ENCODE measurements around the gene CEP131.

CEP131 gene

DNA sequence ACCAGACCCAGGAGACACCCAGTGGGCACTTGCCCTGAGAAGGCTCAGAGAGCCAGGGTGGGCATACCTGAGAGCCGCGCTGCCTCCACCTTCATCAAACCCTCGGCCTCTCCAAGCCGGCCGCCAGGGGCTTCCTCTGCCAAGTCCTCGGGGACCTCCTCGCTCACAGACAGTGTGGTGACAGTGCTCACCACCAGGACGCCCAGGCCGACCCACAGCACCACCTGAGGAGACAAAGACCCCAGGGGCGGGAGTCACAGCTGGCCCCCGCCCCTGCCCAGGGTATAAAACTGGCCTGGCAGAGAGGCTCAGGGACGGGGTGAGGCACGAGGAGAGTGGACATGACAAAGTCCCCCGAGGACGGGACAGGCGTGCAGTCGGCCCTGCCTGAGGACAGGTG lies 37.4 kb upstream of the CEP131 start:
- Histone ChIP-seq H3K4me3 (ENCODE audit: low read depth, low read length) (no peak overlapping the region), H3K27me3 (ENCODE audit: insufficient read depth, low read depth, severe bottlenecking) (no peaks in the 10 kb centered on the region), H3K9me3 (ENCODE audit: severe bottlenecking) (no peaks in the 10 kb centered on the region), H3K27ac (no peak overlapping the region), H3K36me3 (peaks cover 32% of the 10 kb centered on the region)
- no peak for DNase-seq
- TF ChIP-seq, protein P1, sequence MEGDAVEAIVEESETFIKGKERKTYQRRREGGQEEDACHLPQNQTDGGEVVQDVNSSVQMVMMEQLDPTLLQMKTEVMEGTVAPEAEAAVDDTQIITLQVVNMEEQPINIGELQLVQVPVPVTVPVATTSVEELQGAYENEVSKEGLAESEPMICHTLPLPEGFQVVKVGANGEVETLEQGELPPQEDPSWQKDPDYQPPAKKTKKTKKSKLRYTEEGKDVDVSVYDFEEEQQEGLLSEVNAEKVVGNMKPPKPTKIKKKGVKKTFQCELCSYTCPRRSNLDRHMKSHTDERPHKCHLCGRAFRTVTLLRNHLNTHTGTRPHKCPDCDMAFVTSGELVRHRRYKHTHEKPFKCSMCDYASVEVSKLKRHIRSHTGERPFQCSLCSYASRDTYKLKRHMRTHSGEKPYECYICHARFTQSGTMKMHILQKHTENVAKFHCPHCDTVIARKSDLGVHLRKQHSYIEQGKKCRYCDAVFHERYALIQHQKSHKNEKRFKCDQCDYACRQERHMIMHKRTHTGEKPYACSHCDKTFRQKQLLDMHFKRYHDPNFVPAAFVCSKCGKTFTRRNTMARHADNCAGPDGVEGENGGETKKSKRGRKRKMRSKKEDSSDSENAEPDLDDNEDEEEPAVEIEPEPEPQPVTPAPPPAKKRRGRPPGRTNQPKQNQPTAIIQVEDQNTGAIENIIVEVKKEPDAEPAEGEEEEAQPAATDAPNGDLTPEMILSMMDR (IDR thresholded peaks at IDR 0.05; ENCODE audit: low read depth, low read length): no peak

DNA sequence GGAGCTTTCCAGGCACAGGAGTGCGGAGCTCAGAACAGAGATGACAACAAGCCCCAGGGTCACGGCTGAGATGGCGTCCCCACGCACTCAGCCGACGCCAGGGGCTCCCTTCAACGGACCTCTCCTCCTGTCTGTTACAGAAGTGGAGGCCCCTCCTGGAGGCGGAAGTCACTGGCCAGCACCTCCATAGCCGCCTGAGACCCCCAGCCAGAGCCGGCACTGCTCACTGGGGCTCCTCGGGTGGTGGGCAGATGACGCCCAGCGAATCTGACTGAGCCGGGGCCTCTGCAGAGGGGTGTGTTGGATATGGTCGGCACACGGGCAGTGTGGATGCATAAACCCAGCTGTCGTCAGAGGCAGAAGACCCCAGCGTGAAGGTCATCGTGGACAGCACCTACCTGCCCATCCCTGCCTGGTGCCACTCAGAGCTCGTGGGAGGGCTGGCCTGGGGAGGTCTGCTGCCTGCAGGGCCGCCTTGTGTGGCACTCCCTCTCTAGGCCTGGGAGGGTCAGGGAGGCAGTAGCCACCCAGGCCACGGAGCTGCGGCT lies 36.4 kb upstream of the CEP131 start:
- peaks cover 26% of the 10 kb centered on the region for H3K36me3 ChIP-seq
- TF ChIP-seq, protein P1 (IDR thresholded peaks at IDR 0.05; ENCODE audit: low read depth, low read length): no peak
- H3K9me3 ChIP-seq (ENCODE audit: severe bottlenecking): no peaks in the 10 kb centered on the region
- no peak for DNase-seq
- no peak overlapping the region for H3K4me3 ChIP-seq (ENCODE audit: low read depth, low read length)
- H3K27ac ChIP-seq: no peak overlapping the region
- no peaks in the 10 kb centered on the region for H3K27me3 ChIP-seq (ENCODE audit: insufficient read depth, low read depth, severe bottlenecking)

DNA sequence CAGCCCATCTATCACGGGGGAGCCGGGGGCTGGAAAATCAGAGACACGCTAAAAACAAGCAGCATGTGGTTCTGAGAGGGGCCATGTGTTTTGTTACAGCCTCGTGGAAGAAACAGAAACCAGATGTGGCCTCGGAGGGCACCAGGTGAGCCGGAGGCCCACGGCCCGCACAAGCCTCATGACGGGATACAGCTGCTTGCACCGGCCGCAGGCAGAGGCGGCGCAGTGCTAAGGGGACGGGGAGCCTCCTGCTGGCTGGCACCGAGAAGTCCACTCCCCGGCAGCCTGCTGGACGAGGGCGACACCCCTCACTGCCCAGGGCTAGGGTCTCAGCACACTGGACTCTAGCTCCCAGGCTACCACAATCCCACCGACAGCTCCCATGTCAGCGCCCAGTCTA lies 35.5 kb upstream of the CEP131 start:
- no peak overlapping the region for H3K27ac ChIP-seq
- DNase-seq: no peak
- peaks cover 20% of the 10 kb centered on the region for H3K36me3 ChIP-seq
- no peaks in the 10 kb centered on the region for H3K27me3 ChIP-seq (ENCODE audit: insufficient read depth, low read depth, severe bottlenecking)
- H3K9me3 ChIP-seq (ENCODE audit: severe bottlenecking): no peaks in the 10 kb centered on the region
- TF ChIP-seq, protein P1 (IDR thresholded peaks at IDR 0.05; ENCODE audit: low read depth, low read length): peak; percentile 74
- no peak overlapping the region for H3K4me3 ChIP-seq (ENCODE audit: low read depth, low read length)

DNA sequence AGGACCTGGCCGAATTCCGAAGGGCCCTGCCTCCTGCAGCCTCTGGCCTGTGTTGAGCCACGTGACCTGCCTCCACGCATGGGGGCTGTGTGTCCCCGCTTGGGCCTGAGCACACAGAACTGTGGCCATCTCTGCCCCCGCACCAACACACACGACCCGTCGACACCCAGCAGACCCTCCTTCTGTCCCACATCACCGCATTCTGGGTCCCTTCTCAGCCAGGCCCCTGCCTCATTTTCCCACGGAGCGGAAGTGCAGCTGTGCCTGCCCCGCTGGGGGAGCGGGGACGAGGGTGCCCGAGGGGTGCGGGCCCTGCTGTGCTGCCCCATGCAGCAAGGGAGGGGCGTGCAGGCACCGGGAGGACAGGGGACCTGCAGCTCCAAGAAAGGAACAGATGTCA lies 34.8 kb upstream of the CEP131 start:
- Histone ChIP-seq H3K27ac (no peak overlapping the region), H3K36me3 (peaks cover 20% of the 10 kb centered on the region), H3K9me3 (ENCODE audit: severe bottlenecking) (no peaks in the 10 kb centered on the region), H3K4me3 (ENCODE audit: low read depth, low read length) (no peak overlapping the region), H3K27me3 (ENCODE audit: insufficient read depth, low read depth, severe bottlenecking) (no peaks in the 10 kb centered on the region)
- DNase-seq: no peak
- TF ChIP-seq, protein P1 (IDR thresholded peaks at IDR 0.05; ENCODE audit: low read depth, low read length): no peak

DNA sequence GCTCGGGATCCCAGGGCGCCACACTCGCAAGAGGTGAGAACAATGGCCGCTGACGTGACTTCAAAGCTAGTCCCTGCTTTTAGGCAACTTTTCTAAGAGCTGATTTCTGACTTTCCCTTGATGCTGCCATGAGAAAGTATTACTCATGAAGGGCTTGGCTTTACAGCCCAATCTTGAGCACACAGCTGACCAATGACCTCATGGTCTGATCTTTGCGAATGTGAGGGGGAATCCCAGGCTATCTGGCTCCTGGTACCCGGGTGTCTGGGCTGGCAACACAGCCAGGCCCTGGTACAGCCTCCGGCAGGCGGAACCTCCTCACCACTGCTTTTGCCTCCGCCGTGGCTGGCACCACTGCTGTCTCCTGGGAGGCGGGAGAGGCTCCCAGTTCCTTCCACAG lies 33.9 kb upstream of the CEP131 start:
- Histone ChIP-seq H3K9me3 (ENCODE audit: severe bottlenecking) (no peaks in the 10 kb centered on the region), H3K27ac (no peak overlapping the region), H3K4me3 (ENCODE audit: low read depth, low read length) (no peak overlapping the region), H3K27me3 (ENCODE audit: insufficient read depth, low read depth, severe bottlenecking) (no peaks in the 10 kb centered on the region), H3K36me3 (peaks cover 20% of the 10 kb centered on the region)
- no peak for DNase-seq
- TF ChIP-seq, protein P1 (IDR thresholded peaks at IDR 0.05; ENCODE audit: low read depth, low read length): no peak
